A549 (cell line): ENCODE measurements around the gene SRRM1. TPM values are rescaled to one million over a fixed set of nuclear protein-coding genes. Genes with fewer than 3 reads are reported as not detected.

ENCODE experiments used
- ATAC-seq, 2 experiments: fragments of 200-7000 bp in 1 of 2; fragments of >200 bp in 1 of 2; cut with Nextera tagmentation in 1 of 2; cut with Tn5 transposase in 1 of 2; 3 replicates each; pipeline versions ENCODE4 v1.8.0 to v1.9.1; 2018 to 2020; ENCODE audit warnings: mild to moderate bottlenecking in 1 of 2, moderate library complexity in 1 of 2
- CTCF ChIA-PET: fragments of 300-600 bp; sonication (Branson Sonifier 250); formaldehyde crosslinking; extraction: SDS; loops from one replicate; lab custom pipeline; 2021; ENCODE audit warnings: antibody characterized with exemption, inconsistent platforms; lab: Yijun Ruan, JAX
- POLR2A ChIA-PET: fragments of 350-600 bp; formaldehyde crosslinking; extraction: SDS; loops from one replicate; lab custom pipeline; 2021; ENCODE audit warnings: antibody characterized with exemption, inconsistent platforms; lab: Yijun Ruan, JAX
- DNase-seq, 2 experiments: peaks; one replicate each; pipeline versions ENCODE4 v3.0.0 to v3.0.0-alpha.2; 2011 to 2016; ENCODE audit warnings: low read depth in 1 of 2, low spot score in 1 of 2
- FAIRE-seq: peaks from 2 replicates; lab custom pipeline; 2011; peaks lifted over from hg19 to GRCh38; lab: Jason Lieb, UNC
- H3K27ac ChIP-seq, 2 experiments: fragments of >200 bp; sonication (Bioruptor Twin); formaldehyde crosslinking; 3 replicates each; pipeline ENCODE4 v1.5.1; 2016 to 2017
- H3K4me1 ChIP-seq: fragments of >200 bp; sonication (Bioruptor Twin); formaldehyde crosslinking; 3 replicates; pipeline ENCODE4 v1.6.1; 2016
- H3K4me2 ChIP-seq: fragments of >200 bp; sonication (Bioruptor Twin); formaldehyde crosslinking; 3 replicates; pipeline ENCODE4 v1.6.1; 2016
- H3K4me3 ChIP-seq: fragments of >200 bp; sonication (Bioruptor Twin); formaldehyde crosslinking; 3 replicates; pipeline ENCODE4 v1.5.1; 2016
- H3K9me3 ChIP-seq: fragments of >200 bp; sonication (Bioruptor Twin); formaldehyde crosslinking; 3 replicates; pipeline ENCODE4 v1.6.1; 2016
- CBX8 ChIP-seq: fragments of 200-600 bp; sonication (generic); IDR thresholded peaks from 2 replicates; pipeline ENCODE4 v1.6.1; 2016
- CHD4 ChIP-seq: fragments of 200-600 bp; sonication (generic); IDR thresholded peaks from 2 replicates; pipeline ENCODE4 v1.6.1; 2016; ENCODE audit warnings: antibody characterized with exemption, mild to moderate bottlenecking, borderline replicate concordance
- EHMT2 ChIP-seq: fragments of 200-600 bp; sonication (generic); IDR thresholded peaks from 2 replicates; pipeline ENCODE4 v1.6.1; 2016; ENCODE audit warnings: antibody characterized with exemption, low read depth, mild to moderate bottlenecking, moderate library complexity
- FOXS1 ChIP-seq: fragments of 250-450 bp; sonication (Bioruptor Pico); IDR thresholded peaks from 2 replicates; pipeline ENCODE4 v1.5.0; 2020; ENCODE audit warnings: mild to moderate bottlenecking, moderate library complexity
- HES2 ChIP-seq: fragments of >200 bp; sonication (Bioruptor Twin); formaldehyde crosslinking; IDR thresholded peaks from 2 replicates; pipeline ENCODE4 v1.6.1; 2016
- HEYL ChIP-seq: fragments of 250-450 bp; sonication (Bioruptor Pico); IDR thresholded peaks from 2 replicates; pipeline ENCODE4 v1.8.0; 2021; ENCODE audit warnings: mild to moderate bottlenecking, moderate library complexity
- HMGXB4 ChIP-seq: fragments of 250-450 bp; sonication (Bioruptor Pico); IDR thresholded peaks from 2 replicates; pipeline ENCODE4 v1.5.0; 2021; ENCODE audit warnings: mild to moderate bottlenecking, moderate library complexity, borderline replicate concordance
- HOXA7 ChIP-seq: fragments of 250-450 bp; sonication (Bioruptor Pico); IDR thresholded peaks from 2 replicates; pipeline ENCODE4 v1.5.0; 2020; ENCODE audit warnings: mild to moderate bottlenecking, moderate library complexity
- HOXB5 ChIP-seq: fragments of 250-450 bp; sonication (Bioruptor Pico); IDR thresholded peaks from 2 replicates; pipeline ENCODE4 v1.5.0; 2020; ENCODE audit warnings: mild to moderate bottlenecking, moderate library complexity
- JUN ChIP-seq, 2 experiments: fragments of >200 bp; sonication (Bioruptor Twin); formaldehyde crosslinking; IDR thresholded peaks; 2 replicates in 1 of 2; 3 replicates in 1 of 2; pipeline ENCODE4 v1.6.1; 2016 to 2017
- KDM5A ChIP-seq: fragments of 200-600 bp; sonication (generic); IDR thresholded peaks from 2 replicates; pipeline ENCODE4 v1.6.1; 2016; ENCODE audit warnings: antibody characterized with exemption, mild to moderate bottlenecking
- PHF8 ChIP-seq: fragments of 200-600 bp; sonication (generic); IDR thresholded peaks from 2 replicates; pipeline ENCODE4 v1.6.1; 2016; ENCODE audit warnings: low read depth, mild to moderate bottlenecking, antibody characterized with exemption, moderate library complexity, borderline replicate concordance
- REST ChIP-seq: fragments of 200-600 bp; sonication (generic); IDR thresholded peaks from 2 replicates; pipeline ENCODE4 v1.6.1; 2016; ENCODE audit warnings: antibody characterized with exemption, mild to moderate bottlenecking, moderate library complexity
- RNF2 ChIP-seq: fragments of 200-600 bp; sonication (generic); IDR thresholded peaks from 2 replicates; pipeline ENCODE4 v1.6.1; 2016; ENCODE audit warnings: low read depth, mild to moderate bottlenecking, antibody characterized with exemption, moderate library complexity, borderline replicate concordance
- USF2 ChIP-seq: fragments of 450-650 bp; IDR thresholded peaks from 2 replicates; pipeline ENCODE4 v1.6.1; 2014; ENCODE audit warnings: antibody characterized with exemption
- WGBS: methylation state at CpG from one replicate; pipeline ENCODE4 v1.1.6; 2017; ENCODE audit errors: missing lambda C conversion rate; 5-methylcytosine and 5-hydroxymethylcytosine counted together
- polyA plus RNA-seq, 4 experiments: library from polyadenylated mRNA; depleted of rRNA in 3 of 4; stranded (reverse); fragments of >200 nt; fragmentation: RNase III in 1 of 4; extraction: RNeasy Plus Mini Kit Qiagen cat#74134 plus additional on column Dnase treatment in 1 of 4; gene quantifications; 2 replicates in 3 of 4; 3 replicates in 1 of 4; pipeline ENCODE4 v1.2.3, GENCODE V29; 2011 to 2017

SRRM1 gene
- polyA plus RNA-seq, 2 of the 4 experiments (the other 2 are of a cell fraction) = 59.6 to 72.5 TPM

DNA sequence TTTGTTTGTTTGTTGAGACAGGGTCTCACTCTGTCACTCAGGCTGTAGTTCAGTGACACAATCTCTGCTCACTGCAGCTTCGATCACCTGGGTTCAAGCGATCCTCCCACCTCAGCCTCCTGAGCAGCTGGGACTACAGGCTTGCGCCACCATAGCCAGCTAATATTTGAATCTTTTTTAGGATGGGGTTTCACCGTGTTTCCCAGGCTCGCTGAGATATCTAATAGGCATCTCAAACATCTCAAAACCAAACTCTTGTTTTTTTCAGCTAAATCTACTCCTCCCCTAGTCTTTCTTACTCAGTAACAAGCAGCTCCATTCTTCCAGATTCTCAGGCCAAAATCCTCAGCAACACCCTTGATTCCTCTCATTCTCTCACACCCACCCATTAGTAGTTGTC lies 22.0 kb upstream of the SRRM1 start:
- POLR2A ChIA-PET = no interaction called here
- TF ChIP-seq USF2 = no peak
- TF ChIP-seq EHMT2 = no peak
- no peak for TF ChIP-seq HEYL (CRISPR knock-in tag)
- TF ChIP-seq CBX8 = no peak
- no peak for TF ChIP-seq PHF8
- Histone ChIP-seq H3K4me3 (no peak overlapping the region), H3K9me3 (no peaks in the 10 kb centered on the region), H3K4me1 (no peaks in the 10 kb centered on the region), H3K4me2 (no peak overlapping the region), H3K27ac (no peak overlapping the region)
- CTCF ChIA-PET = interaction anchor here (1.0 to 1.3 kb wide), 3 partner anchors 10 to 27 kb away, joined by 3 to 8 read pairs (median 3); no protein-coding TSS in a partner anchor
- ATAC-seq = no peak
- WGBS = 47% methylated on average over 5 of the region's 5 CpGs
- no peak for FAIRE-seq
- no peak for DNase-seq

DNA sequence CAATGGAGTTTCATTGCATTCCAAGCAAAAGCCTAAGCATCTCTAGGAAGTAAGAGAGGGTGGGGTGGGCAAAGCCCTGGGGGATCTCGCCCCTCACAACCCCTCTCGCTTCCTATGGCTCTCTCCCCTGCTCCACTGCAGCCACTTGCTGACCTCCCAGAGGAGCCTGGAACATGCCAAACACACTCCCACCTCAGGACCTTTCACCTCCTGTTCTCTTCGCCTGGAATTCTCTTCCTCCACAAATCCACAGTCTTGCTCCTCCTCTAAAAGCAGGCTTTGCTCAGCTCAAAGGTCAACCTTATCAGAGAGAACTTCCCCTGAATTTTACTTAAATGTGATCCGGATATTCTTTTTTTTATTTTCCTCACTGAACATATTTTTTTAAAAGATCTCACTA lies 20.9 kb upstream of the SRRM1 start:
- FAIRE-seq = no peak
- CTCF ChIA-PET = interaction anchor here (0.9 to 1.3 kb wide), 3 partner anchors 9 to 13 kb away, joined by 3 to 8 read pairs (median 3); no protein-coding TSS in a partner anchor

DNA sequence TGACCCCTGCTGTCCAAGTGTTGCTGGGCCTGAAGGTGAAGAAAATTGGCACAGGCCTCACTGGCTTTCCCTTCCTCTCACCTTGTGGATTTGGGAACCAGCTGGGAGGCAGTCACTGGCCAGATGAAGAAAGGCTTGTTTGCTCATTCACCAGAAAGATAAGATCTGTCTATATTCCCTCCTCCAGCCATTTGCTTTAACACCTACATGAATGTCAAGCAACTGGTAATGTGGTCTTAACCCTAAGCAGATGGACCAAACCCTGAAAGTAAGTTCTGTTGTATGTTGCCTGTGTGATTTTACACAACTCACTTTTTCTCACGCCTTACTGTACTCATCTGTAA lies 10.3 kb upstream of the SRRM1 start:
- TF ChIP-seq REST (no peak), HOXA7 (no peak), HOXB5 (CRISPR knock-in tag) (no peak), CHD4 (no peak), HMGXB4 (CRISPR knock-in tag) (no peak)
- 100% methylated on average over 1 of the region's 1 CpG for WGBS
- POLR2A ChIA-PET = no interaction called here
- Histone ChIP-seq H3K4me3 (no peak overlapping the region), H3K4me1 (peaks cover 4% of the 10 kb centered on the region; the same call in 1 of the 3 replicates), H3K9me3 (no peaks in the 10 kb centered on the region), H3K27ac (no peak overlapping the region), H3K4me2 (no peak overlapping the region)
- ATAC-seq (no peak), FAIRE-seq (no peak), DNase-seq (no peak)
- CTCF ChIA-PET = interaction anchor here (1.1 to 1.5 kb wide), 4 partner anchors 24 to 241 kb away, joined by 3 to 5 read pairs (median 4); partner anchors contain the start of gene NIPAL3

More for the DNA sequence above, 20.9 kb upstream of the SRRM1 start:
- no peak for DNase-seq
- Histone ChIP-seq H3K9me3 (no peaks in the 10 kb centered on the region), H3K4me1 (no peaks in the 10 kb centered on the region), H3K4me2 (no peak overlapping the region), H3K4me3 (no peak overlapping the region), H3K27ac (no peak overlapping the region)
- no peak for ATAC-seq
- POLR2A ChIA-PET = no interaction called here
- TF ChIP-seq FOXS1 (CRISPR knock-in tag) = no peak
- TF ChIP-seq HOXA7 = no peak
- TF ChIP-seq HES2 = no peak
- TF ChIP-seq KDM5A = no peak
- TF ChIP-seq JUN (IDR thresholded peaks at IDR 0.05) = no peak
- TF ChIP-seq RNF2 = no peak
- WGBS = 59% methylated on average over 4 of the region's 4 CpGs
